ENCODE measurements around the gene POLN. TPM values are rescaled to one million over a fixed set of nuclear protein-coding genes. Genes with fewer than 3 reads are reported as not detected.

Gene POLN
- polyA plus RNA-seq, 1 experiment: 0.35 TPM

- DNase-seq (ENCODE audit: low read depth, low spot score): no peak
- H3K27ac ChIP-seq (ENCODE audit: low read depth, low read length): no peak overlapping the region
- H3K4me3 ChIP-seq (ENCODE audit: low read depth, low read length): no peak overlapping the region
- ChIA-PET CTCF (no interaction called here), POLR2A (interaction anchor here (1.1 kb wide), 1 partner anchor 13 kb away, joined by 4 read pairs; no protein-coding TSS in a partner anchor)
- H3K27me3 ChIP-seq (ENCODE audit: control insufficient read depth, insufficient read depth, low read length): no peaks in the 10 kb centered on the region
- TF ChIP-seq CTCF (IDR thresholded peaks at IDR 0.05; ENCODE audit: low read depth, low read length): no peak
- H3K9me3 ChIP-seq (ENCODE audit: control insufficient read depth, insufficient read depth, low read length): no peaks in the 10 kb centered on the region
Observed at GRCh38 chr4:2248821-2249261, 6.9 kb upstream of the POLN start.

- CTCF ChIA-PET: no interaction called here
- H3K4me3 ChIP-seq (ENCODE audit: low read depth, low read length): no peak overlapping the region
- DNase-seq (ENCODE audit: low read depth, low spot score): no peak
- POLR2A ChIA-PET: interaction anchor here (1.1 kb wide), 1 partner anchor 14 kb away, joined by 4 read pairs; no protein-coding TSS in a partner anchor
- H3K9me3 ChIP-seq (ENCODE audit: control insufficient read depth, insufficient read depth, low read length): no peaks in the 10 kb centered on the region
- TF ChIP-seq CTCF (IDR thresholded peaks at IDR 0.05; ENCODE audit: low read depth, low read length): no peak
- no peak overlapping the region for H3K27ac ChIP-seq (ENCODE audit: low read depth, low read length)
- H3K27me3 ChIP-seq (ENCODE audit: control insufficient read depth, insufficient read depth, low read length): no peaks in the 10 kb centered on the region
Observed at GRCh38 chr4:2248044-2248780, 6.3 kb upstream of the POLN start.

- DNase-seq (ENCODE audit: low read depth, low spot score): no peak
Observed at GRCh38 chr4:2247128-2248043, 5.5 kb upstream of the POLN start.

GRCh38 chr4:2246384-2247127 is 4.6 kb upstream of the POLN start:
- no peak for TF ChIP-seq CTCF (IDR thresholded peaks at IDR 0.05; ENCODE audit: low read depth, low read length)
- Histone ChIP-seq H3K27ac (ENCODE audit: low read depth, low read length) (no peak overlapping the region), H3K4me3 (ENCODE audit: low read depth, low read length) (no peak overlapping the region), H3K9me3 (ENCODE audit: control insufficient read depth, insufficient read depth, low read length) (peaks cover 3% of the 10 kb centered on the region; the same call in 1 of the 2 replicates), H3K27me3 (ENCODE audit: control insufficient read depth, insufficient read depth, low read length) (no peaks in the 10 kb centered on the region)
- no peak for DNase-seq (ENCODE audit: low read depth, low spot score)
- ChIA-PET POLR2A (interaction anchor here (1.6 kb wide), 1 partner anchor 16 kb away, joined by 7 read pairs; the partner anchor contains the start of gene MXD4), CTCF (no interaction called here)

More at GRCh38 chr4:2247128-2248043, 5.5 kb upstream of the POLN start:
- ChIA-PET CTCF (no interaction called here), POLR2A (interaction anchor here (1.1 to 1.6 kb wide), 2 partner anchors 15 kb away, joined by 4 to 7 read pairs; partner anchors contain the start of gene MXD4)
- TF ChIP-seq CTCF (IDR thresholded peaks at IDR 0.05; ENCODE audit: low read depth, low read length): no peak
- no peak overlapping the region for H3K27ac ChIP-seq (ENCODE audit: low read depth, low read length)
- no peaks in the 10 kb centered on the region for H3K27me3 ChIP-seq (ENCODE audit: control insufficient read depth, insufficient read depth, low read length)
- H3K9me3 ChIP-seq (ENCODE audit: control insufficient read depth, insufficient read depth, low read length): peaks cover under 1% of the 10 kb centered on the region; the same call in 1 of the 2 replicates
- H3K4me3 ChIP-seq (ENCODE audit: low read depth, low read length): no peak overlapping the region

Measured in AG04450 (cell line).